Measurements from ENCODE around the gene KANK2. TPM values are rescaled to one million over a fixed set of nuclear protein-coding genes. Genes with fewer than 3 reads are reported as not detected.
A peak's percentile ranks its signal among the peaks of the same experiment; 100 is the strongest.

KANK2 gene
- total and polyA plus RNA-seq, 2 of the 8 experiments (the other 6 are each of a cell fraction or from before 2014, with no cell fraction given): 25.2 to 42.3 TPM

GRCh38 chr19:11242864-11243797 is 45.8 kb upstream of the KANK2 start (continued):
- TF ChIP-seq HDAC2 (IDR thresholded peaks at IDR 0.05; ENCODE audit: borderline replicate concordance in 1 of 2, low read depth in 2 of 2, low read length in 2 of 2) (0 out of 4 replicates have a peak, but pooled peaks of 1 of the 2 experiments have one; percentile 28), SIN3A (conservative IDR thresholded peaks at IDR 0.05 in 1 of 2, IDR thresholded peaks at IDR 0.05 in 1 of 2; ENCODE audit: low read depth in 1 of 2, low read length in 2 of 2) (0 out of 4 replicates have a peak, but pooled peaks of 1 of the 2 experiments have one; percentile 19), TBP (IDR thresholded peaks at IDR 0.05; ENCODE audit: low read depth, low read length) (peak; percentile 22; the same call in 1 of the 2 replicates), EGR1 (IDR thresholded peaks at IDR 0.05; ENCODE audit: borderline replicate concordance, low read depth, low read length) (no peak), CHD7 (IDR thresholded peaks at IDR 0.05; ENCODE audit: insufficient replicate concordance, low read length) (no peak), KDM1A (IDR thresholded peaks at IDR 0.05; ENCODE audit: borderline replicate concordance, low read length) (no peak), EP300 (IDR thresholded peaks at IDR 0.05; ENCODE audit: borderline replicate concordance in 1 of 2, low read depth in 2 of 2, low read length in 2 of 2) (no peak)

All from H1 (cell line).